Thymus (tissue), 11 donors: ENCODE results near the gene PGM1. TPM values are rescaled to one million over a fixed set of nuclear protein-coding genes. Genes with fewer than 3 reads are reported as not detected.

Experiments used
- DNase-seq, 9 donors: peaks; one replicate each; pipeline ENCODE4 v3.0.0-alpha.2; 2013; ENCODE audit warnings: low spot score in 9 of 9, low read depth in 6 of 9, missing footprints in 1 of 9
- H3K27ac ChIP-seq, 2 donors: one replicate each; pipeline ENCODE4 v1.5.1; 2013; ENCODE audit warnings: control low read depth in 1 of 2, low read depth in 1 of 2, low read length in 1 of 2, mild to moderate bottlenecking in 1 of 2, moderate library complexity in 1 of 2
- H3K27me3 ChIP-seq, 2 donors: one replicate each; pipeline ENCODE4 v1.5.1; 2013; ENCODE audit warnings: low read length in 1 of 2; ENCODE audit not compliant: control insufficient read depth in 2 of 2, insufficient read depth in 1 of 2
- H3K36me3 ChIP-seq, 2 donors: one replicate each; pipeline ENCODE4 v1.5.1; 2013; ENCODE audit warnings: low read length in 1 of 2, mild to moderate bottlenecking in 1 of 2, moderate library complexity in 1 of 2; ENCODE audit not compliant: control insufficient read depth in 2 of 2, insufficient read depth in 2 of 2
- H3K4me1 ChIP-seq, 2 donors: one replicate each; pipeline ENCODE4 v1.5.1; 2013; ENCODE audit warnings: low read length in 2 of 2; ENCODE audit not compliant: control insufficient read depth in 2 of 2, insufficient read depth in 2 of 2
- H3K4me3 ChIP-seq, 2 donors: one replicate each; pipeline ENCODE4 v1.5.1; 2013; ENCODE audit warnings: low read length in 2 of 2, control low read depth in 1 of 2, mild to moderate bottlenecking in 1 of 2
- H3K9me3 ChIP-seq, 2 donors: one replicate each; pipeline ENCODE4 v1.5.1; 2013; ENCODE audit warnings: low read length in 1 of 2, mild to moderate bottlenecking in 1 of 2; ENCODE audit not compliant: control insufficient read depth in 2 of 2, insufficient read depth in 1 of 2
- WGBS: extraction: QIAGEN DNeasy Blood & Tissue Kit; methylation state at CpG from one replicate; pipeline ENCODE4 v1.1.7; 2013; 5-methylcytosine and 5-hydroxymethylcytosine counted together
- polyA plus RNA-seq: library from polyadenylated mRNA; stranded (reverse); fragments of 200-250 nt; gene quantifications from one replicate; pipeline ENCODE4 v1.2.3, GENCODE V29; 2013
- total RNA-seq: library from RNA; stranded (reverse); fragments of 120-200 nt; gene quantifications from one replicate; pipeline ENCODE4 v1.2.4, GENCODE V29; 2013
- donor health status: healthy.

PGM1 gene
- total and polyA plus RNA-seq, 2 donors = 9.6 to 18.1 TPM

DNA sequence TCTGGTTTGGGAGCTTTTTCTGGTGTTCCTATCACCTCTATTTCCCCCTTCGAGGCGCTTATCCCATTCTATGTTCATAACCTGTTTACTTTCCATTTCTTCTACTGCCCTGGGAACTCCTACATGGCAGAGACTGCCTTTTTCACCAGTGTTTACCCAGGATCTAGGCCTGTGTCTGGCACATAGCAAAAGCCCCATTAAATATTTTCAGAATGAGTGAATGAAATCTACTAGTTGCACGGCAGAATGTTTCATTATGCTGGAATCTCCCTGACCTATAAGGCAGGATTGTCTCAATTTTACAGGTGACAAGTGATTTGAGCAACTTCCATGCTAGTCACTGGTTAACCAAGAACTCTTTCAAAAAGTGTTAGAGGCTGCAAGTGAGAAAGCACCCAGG, 70.1 kb downstream of the PGM1 start:
- H3K27me3 ChIP-seq = no peaks in the 10 kb centered on the region
- no peaks in the 10 kb centered on the region for H3K36me3 ChIP-seq
- DNase-seq = no peak
- H3K4me3 ChIP-seq = no peak overlapping the region
- 96% methylated on average over 3 of the region's 3 CpGs for WGBS
- no peak overlapping the region for H3K27ac ChIP-seq
- H3K9me3 ChIP-seq = no peaks in the 10 kb centered on the region
- H3K4me1 ChIP-seq = no peaks in the 10 kb centered on the region

DNA sequence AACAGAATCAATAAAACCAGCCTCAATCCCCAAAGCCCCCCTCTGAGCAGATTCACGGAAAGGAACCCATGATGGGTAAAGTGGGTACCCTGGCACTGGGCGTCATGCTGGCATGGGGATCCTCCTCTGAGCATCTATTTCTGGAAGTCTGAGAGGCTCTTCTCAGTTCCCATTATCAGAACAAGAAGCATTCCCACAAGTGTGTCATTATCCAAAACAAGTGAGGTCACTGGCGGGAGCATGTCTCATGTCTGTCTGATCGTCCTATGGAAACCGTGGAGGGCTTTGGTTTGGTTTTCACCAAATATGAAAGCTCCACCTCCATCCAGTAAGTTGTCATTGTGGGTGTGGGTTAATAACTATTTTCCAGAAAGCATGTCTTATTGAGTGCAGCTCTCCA, 70.7 kb downstream of the PGM1 start:
- Histone ChIP-seq H3K9me3 (no peaks in the 10 kb centered on the region), H3K36me3 (no peaks in the 10 kb centered on the region), H3K27ac (no peak overlapping the region), H3K27me3 (no peaks in the 10 kb centered on the region), H3K4me3 (no peak overlapping the region), H3K4me1 (no peaks in the 10 kb centered on the region)
- DNase-seq = no peak
- 98% methylated on average over 5 of the region's 5 CpGs for WGBS

DNA sequence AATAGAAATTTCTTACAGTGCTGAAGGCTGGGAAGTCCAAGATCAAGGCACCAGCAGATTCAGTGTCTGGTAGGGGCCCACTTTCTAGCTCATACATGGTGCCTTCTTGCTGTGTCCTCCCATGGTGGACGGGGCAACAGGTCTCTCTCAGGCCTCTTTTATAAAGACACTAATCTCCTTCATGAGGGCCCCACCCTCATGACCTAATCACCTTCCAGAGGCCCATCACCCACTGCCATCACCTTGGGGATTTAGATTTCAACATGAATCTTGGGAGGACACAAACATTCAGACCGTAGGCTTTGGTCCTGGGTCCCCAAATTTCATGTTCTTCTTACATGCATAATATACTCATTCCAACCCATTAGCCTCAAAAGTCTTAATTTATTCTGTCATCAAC, 71.5 kb downstream of the PGM1 start:
- Histone ChIP-seq H3K9me3 (no peaks in the 10 kb centered on the region), H3K4me1 (no peaks in the 10 kb centered on the region), H3K27ac (no peak overlapping the region), H3K36me3 (no peaks in the 10 kb centered on the region), H3K4me3 (no peak overlapping the region), H3K27me3 (no peaks in the 10 kb centered on the region)
- no peak for DNase-seq
- 95% methylated on average over 2 of the region's 2 CpGs for WGBS

DNA sequence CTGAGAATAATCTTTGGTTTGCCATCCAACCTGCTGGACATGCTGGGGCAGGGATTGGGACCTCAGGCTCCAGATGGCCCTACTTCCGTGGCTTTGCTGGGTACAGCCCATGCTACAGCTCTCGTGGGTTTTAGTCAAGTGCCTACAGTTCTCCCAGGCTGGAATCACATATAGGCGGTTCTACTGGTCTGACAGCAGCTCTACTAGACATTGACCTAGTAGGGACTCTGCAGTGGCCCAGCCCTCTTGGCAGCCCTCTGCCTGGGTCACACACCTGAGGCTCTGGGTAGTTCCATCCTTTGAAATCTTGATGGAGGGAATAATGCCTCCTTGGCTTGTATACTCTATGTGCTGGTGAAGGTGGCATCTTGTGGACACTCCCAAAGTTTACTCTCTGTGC, 72.2 kb downstream of the PGM1 start:
- Histone ChIP-seq H3K27ac (no peak overlapping the region), H3K4me3 (no peak overlapping the region), H3K4me1 (no peaks in the 10 kb centered on the region), H3K9me3 (no peaks in the 10 kb centered on the region), H3K27me3 (no peaks in the 10 kb centered on the region), H3K36me3 (no peaks in the 10 kb centered on the region)
- WGBS = 99% methylated on average over 3 of the region's 3 CpGs
- DNase-seq = no peak

DNA sequence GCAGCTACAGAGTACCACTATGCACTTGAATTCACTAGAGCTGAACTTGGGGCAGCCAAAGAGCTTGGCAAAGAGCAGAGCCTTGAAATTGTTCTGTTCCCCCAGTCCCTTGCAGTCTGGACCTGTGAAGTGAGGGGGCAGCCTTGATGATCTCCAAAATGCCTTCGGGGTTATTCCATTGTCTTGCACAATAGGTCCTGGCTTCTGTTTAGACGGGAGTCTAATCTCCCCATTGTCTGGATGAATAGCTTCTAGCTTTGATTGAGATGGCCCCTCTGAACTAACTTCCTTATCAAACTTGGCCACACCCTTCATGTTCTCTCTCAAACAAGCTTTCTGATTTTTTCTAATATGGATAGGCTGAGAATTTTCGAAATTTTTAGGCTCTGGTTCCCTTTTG, 72.6 kb downstream of the PGM1 start:
- H3K27me3 ChIP-seq = no peaks in the 10 kb centered on the region
- no peaks in the 10 kb centered on the region for H3K9me3 ChIP-seq
- DNase-seq = no peak
- H3K36me3 ChIP-seq = no peaks in the 10 kb centered on the region
- H3K27ac ChIP-seq = no peak overlapping the region
- 97% methylated on average over 3 of the region's 3 CpGs for whole genome bisulfite sequencing
- H3K4me3 ChIP-seq = no peak overlapping the region
- H3K4me1 ChIP-seq = no peaks in the 10 kb centered on the region

DNA sequence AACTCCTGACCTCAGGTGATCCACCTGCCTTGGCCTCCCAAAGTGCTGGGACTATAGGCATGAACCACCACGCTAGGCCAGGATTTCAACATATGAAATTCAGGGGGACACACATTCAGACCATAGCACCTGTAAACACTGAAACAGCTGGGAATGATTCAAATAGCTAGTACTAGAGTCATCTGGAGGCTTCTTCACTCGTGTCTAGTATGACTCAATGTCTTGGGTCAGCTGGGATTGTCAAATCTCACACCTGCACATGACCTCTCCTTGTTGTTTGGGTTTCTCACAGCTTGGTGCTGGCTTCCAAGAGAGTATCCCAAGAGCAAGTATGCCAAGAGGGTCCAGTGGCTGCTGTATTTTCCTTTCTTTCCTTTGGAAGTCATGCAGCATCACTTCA, 75.1 kb downstream of the PGM1 start:
- Histone ChIP-seq H3K9me3 (no peaks in the 10 kb centered on the region), H3K27me3 (no peaks in the 10 kb centered on the region), H3K4me3 (no peak overlapping the region), H3K36me3 (no peaks in the 10 kb centered on the region), H3K4me1 (no peaks in the 10 kb centered on the region), H3K27ac (no peak overlapping the region)
- 93% methylated on average over 2 of the region's 2 CpGs for WGBS
- no peak for DNase-seq

DNA sequence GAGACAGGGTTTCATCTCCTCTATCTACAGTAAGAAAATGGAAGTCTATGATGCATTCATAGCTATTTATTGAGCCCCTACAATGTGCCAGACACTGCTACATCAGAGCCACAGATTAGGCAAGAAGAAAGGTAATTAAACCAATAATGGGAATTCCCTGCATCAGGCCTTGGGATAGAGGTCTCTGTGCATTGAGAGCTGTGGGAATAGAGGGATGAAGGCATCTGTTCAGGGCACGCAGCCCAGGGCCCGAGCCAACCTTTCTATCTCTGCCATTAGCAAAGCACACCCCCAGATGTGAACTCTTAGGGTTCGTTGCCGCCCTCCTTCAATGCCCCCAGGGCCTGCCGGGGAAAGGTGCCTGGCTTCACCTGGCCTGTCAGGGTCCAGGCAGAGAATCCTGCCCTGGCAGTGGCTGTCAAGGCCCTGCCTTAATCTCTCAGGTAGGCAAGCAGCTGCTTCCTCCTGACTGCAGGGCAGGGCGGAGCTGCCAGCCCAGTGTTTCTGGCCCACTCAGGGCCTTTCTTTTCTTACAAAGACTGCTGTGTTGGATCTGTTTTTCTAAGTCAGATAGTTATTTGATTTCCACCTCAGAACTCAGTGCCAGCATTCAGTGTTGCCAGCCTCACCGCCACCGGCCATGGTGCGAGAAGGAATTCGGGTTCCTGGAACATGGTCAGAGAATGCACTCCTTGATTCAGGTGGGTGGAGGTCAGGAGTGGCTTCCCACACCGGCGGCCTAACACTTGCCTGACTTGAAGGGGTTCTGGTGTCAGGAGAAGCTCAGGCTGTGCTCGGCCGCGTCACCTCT, 76.1 kb downstream of the PGM1 start:
- H3K36me3 ChIP-seq = no peaks in the 10 kb centered on the region
- WGBS = 86% methylated on average over 15 of the region's 15 CpGs
- H3K9me3 ChIP-seq = no peaks in the 10 kb centered on the region
- no peak for DNase-seq
- H3K27ac ChIP-seq = no peak overlapping the region
- no peak overlapping the region for H3K4me3 ChIP-seq
- no peaks in the 10 kb centered on the region for H3K4me1 ChIP-seq
- no peaks in the 10 kb centered on the region for H3K27me3 ChIP-seq

DNA sequence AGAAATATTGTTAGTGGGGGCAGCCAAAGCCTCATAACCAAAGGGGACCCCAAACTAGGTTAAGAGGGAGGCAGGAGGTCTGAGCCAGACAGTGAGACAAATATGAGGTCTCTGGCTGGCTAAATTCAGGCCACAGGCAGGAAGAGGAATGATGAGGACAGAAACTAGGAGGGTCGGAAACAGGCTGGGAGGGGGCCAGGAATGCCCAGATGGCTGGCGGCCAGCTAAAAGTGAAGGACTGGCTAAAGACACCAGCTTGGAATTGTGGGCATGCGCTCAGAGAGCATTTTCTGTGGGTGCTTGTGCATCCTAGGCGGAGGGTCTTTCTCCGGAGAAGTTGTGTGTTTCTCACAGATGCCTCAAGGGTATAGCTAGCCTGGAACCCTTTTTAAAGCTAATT, 77.0 kb downstream of the PGM1 start:
- Histone ChIP-seq H3K4me1 (no peaks in the 10 kb centered on the region), H3K27me3 (no peaks in the 10 kb centered on the region), H3K9me3 (no peaks in the 10 kb centered on the region), H3K4me3 (no peak overlapping the region), H3K27ac (no peak overlapping the region), H3K36me3 (no peaks in the 10 kb centered on the region)
- WGBS = 97% methylated on average over 5 of the region's 5 CpGs
- no peak for DNase-seq

DNA sequence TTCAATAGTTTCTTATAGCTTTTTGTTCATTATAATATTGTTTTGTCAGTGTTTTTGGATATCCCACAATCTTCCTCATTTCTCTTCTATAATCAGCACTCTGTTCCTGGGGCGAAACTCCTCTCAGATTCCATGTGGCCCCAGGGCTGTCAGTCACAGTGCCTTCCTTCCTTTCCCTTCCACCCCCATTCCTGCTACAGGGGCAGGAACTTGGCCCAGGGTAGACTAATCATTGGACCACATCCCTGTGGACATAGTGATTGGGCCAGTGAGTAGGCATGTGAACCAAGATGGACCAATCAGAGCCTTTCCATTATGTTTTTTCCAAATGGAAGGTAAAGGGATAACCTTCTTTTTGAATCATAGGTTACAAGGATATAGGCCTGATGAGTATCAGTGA, 78.3 kb downstream of the PGM1 start:
- Histone ChIP-seq H3K9me3 (no peaks in the 10 kb centered on the region), H3K27me3 (no peaks in the 10 kb centered on the region), H3K36me3 (no peaks in the 10 kb centered on the region), H3K27ac (no peak overlapping the region), H3K4me3 (no peak overlapping the region), H3K4me1 (no peaks in the 10 kb centered on the region)
- no peak for DNase-seq
- 97% methylated on average over 1 of the region's 1 CpG for WGBS
